HepG2 (cell line): ENCODE measurements around the gene PRR12. TPM values are rescaled to one million over a fixed set of nuclear protein-coding genes. Genes with fewer than 3 reads are reported as not detected.

ENCODE experiments used
- ATAC-seq: fragments of 200-7000 bp; cut with Tn5 transposase; 3 replicates; pipeline ENCODE4 v1.9.1; 2020; ENCODE audit warnings: mild to moderate bottlenecking, moderate library complexity
- BruUV-seq: library from RNA; stranded (reverse); fragments of 400-500 nt; replicated peaks from 2 replicates; lab custom pipeline; 2021; lab: Mats Ljungman, UMichigan
- CTCF ChIA-PET: fragments of 300-600 bp; formaldehyde crosslinking; extraction: SDS; loops from one replicate; lab custom pipeline; 2021; ENCODE audit warnings: low total read pairs, inconsistent platforms, low intra/inter-chr PET ratio; lab: Yijun Ruan, JAX
- POLR2A ChIA-PET: fragments of 350-600 bp; sonication (Branson Sonifier 250); formaldehyde crosslinking; loops from one replicate; lab custom pipeline; 2020; ENCODE audit warnings: antibody characterized with exemption, inconsistent platforms; lab: Yijun Ruan, JAX
- DNase-seq: peaks from one replicate; pipeline ENCODE4 v3.0.0-alpha.2; 2015; ENCODE audit warnings: low spot score
- FAIRE-seq: peaks from 3 replicates; lab custom pipeline; 2011; peaks lifted over from hg19 to GRCh38; lab: Jason Lieb, UNC
- H2AFZ ChIP-seq: one replicate; pipeline ENCODE4 v1.6.1; 2011; ENCODE audit warnings: low read length, inconsistent platforms
- H3K27ac ChIP-seq: fragments of 300-600 bp; 3 replicates; pipeline ENCODE4 v1.8.0; 2011; ENCODE audit warnings: mixed run types, mild to moderate bottlenecking, mixed read lengths, low read length, inconsistent platforms; ENCODE audit not compliant: insufficient read depth; ENCODE audit errors: extremely low read length
- H3K27me3 ChIP-seq, 2 experiments: fragments of 200-600 bp in 1 of 2; 2 replicates in 1 of 2; 3 replicates in 1 of 2; pipeline versions ENCODE4 v1.6.0 to v1.8.0; 2011; ENCODE audit warnings: low read length in 2 of 2, mild to moderate bottlenecking in 2 of 2, moderate library complexity in 2 of 2, inconsistent platforms in 1 of 2; ENCODE audit not compliant: insufficient read depth in 2 of 2, control insufficient read depth in 1 of 2
- H3K36me3 ChIP-seq, 2 experiments: fragments of 200-600 bp in 1 of 2; replicated peaks in 1 of 2; 2 replicates in 1 of 2; 3 replicates in 1 of 2; pipeline versions ENCODE4 v1.5.1 to v1.8.0; 2011; ENCODE audit warnings: low read length in 2 of 2, inconsistent platforms in 1 of 2; ENCODE audit not compliant: insufficient read depth in 2 of 2, control insufficient read depth in 1 of 2
- H3K4me1 ChIP-seq: 2 replicates; pipeline ENCODE4 v1.5.1; 2012; ENCODE audit warnings: low read length, inconsistent platforms; ENCODE audit not compliant: insufficient read depth
- H3K4me2 ChIP-seq: 2 replicates; pipeline ENCODE4 v1.6.0; 2011; ENCODE audit warnings: low read depth, low read length, inconsistent platforms
- H3K4me3 ChIP-seq, 3 experiments: fragments of 200-600 bp in 1 of 3; sonication (generic), shearing (Covaris generic) in 1 of 3; replicated peaks in 1 of 3; 2 replicates each; pipeline ENCODE4 v1.5.1; 2011 to 2016; ENCODE audit warnings: low read length in 3 of 3, inconsistent platforms in 2 of 3, low read depth in 2 of 3, mild to moderate bottlenecking in 2 of 3, control low read depth in 1 of 3, mixed read lengths in 1 of 3; ENCODE audit not compliant: insufficient read depth in 1 of 3
- H3K79me2 ChIP-seq: one replicate; pipeline ENCODE4 v1.6.1; 2011; ENCODE audit warnings: low read length, inconsistent platforms; ENCODE audit not compliant: insufficient read depth
- H3K9ac ChIP-seq: 2 replicates; pipeline ENCODE4 v1.6.0; 2011; ENCODE audit warnings: mild to moderate bottlenecking, low read depth, low read length, inconsistent platforms; ENCODE audit not compliant: insufficient read depth
- H3K9me3 ChIP-seq: 2 replicates; pipeline ENCODE4 v1.5.1; 2012; ENCODE audit warnings: mild to moderate bottlenecking, low read length
- H4K20me1 ChIP-seq: 2 replicates; pipeline ENCODE4 v1.6.0; 2011; ENCODE audit warnings: inconsistent platforms, mild to moderate bottlenecking, low read length, moderate library complexity; ENCODE audit not compliant: insufficient read depth
- BORCS8-MEF2B ChIP-seq: sonication (generic); formaldehyde crosslinking; IDR thresholded peaks from 2 replicates; pipeline ENCODE4 v1.8.0; 2022; ENCODE audit warnings: mild to moderate bottlenecking, missing genetic modification reagents
- GATAD1 ChIP-seq: IDR thresholded peaks from 2 replicates; pipeline ENCODE4 v1.6.1; 2016; ENCODE audit warnings: missing genetic modification reagents, missing compliant biosample characterization
- IKZF5 ChIP-seq: IDR thresholded peaks from 2 replicates; pipeline ENCODE4 v1.6.1; 2018; ENCODE audit warnings: missing genetic modification reagents, mild to moderate bottlenecking, missing compliant biosample characterization
- ISL2 ChIP-seq: sonication (generic); formaldehyde crosslinking; IDR thresholded peaks from 2 replicates; pipeline ENCODE4 v1.5.0; 2020; ENCODE audit warnings: missing genetic modification reagents
- MXD1 ChIP-seq: sonication (generic); formaldehyde crosslinking; IDR thresholded peaks from 2 replicates; pipeline ENCODE4 v1.4.0; 2020; ENCODE audit warnings: mild to moderate bottlenecking, missing genetic modification reagents
- MYC ChIP-seq: sonication (generic); formaldehyde crosslinking; IDR thresholded peaks from 2 replicates; pipeline ENCODE4 v1.9.0; 2021; ENCODE audit warnings: missing genetic modification reagents, borderline replicate concordance
- NCOA2 ChIP-seq: sonication (generic); formaldehyde crosslinking; IDR thresholded peaks from 2 replicates; pipeline ENCODE4 v1.8.0; 2022; ENCODE audit warnings: inconsistent platforms
- PRMT3 ChIP-seq: sonication (generic); formaldehyde crosslinking; IDR thresholded peaks from 2 replicates; pipeline ENCODE4 v1.8.1; 2022; ENCODE audit warnings: low read depth, mild to moderate bottlenecking, moderate library complexity, missing genetic modification reagents, borderline replicate concordance
- SMC3 ChIP-seq: IDR thresholded peaks from 2 replicates; pipeline ENCODE4 v1.6.1; 2011; ENCODE audit warnings: low read length, improper control_type of control experiment
- SRSF4 ChIP-seq: fragments of 200-400 bp; formaldehyde crosslinking; IDR thresholded peaks from one replicate; pipeline ENCODE4 v1.6.1; 2018; ENCODE audit warnings: mild to moderate bottlenecking, low read depth, low read length, moderate library complexity; ENCODE audit not compliant: poor library complexity, severe bottlenecking
- TBP ChIP-seq: sonication (generic); formaldehyde crosslinking; IDR thresholded peaks from 2 replicates; pipeline ENCODE4 v1.5.0; 2020; ENCODE audit warnings: missing genetic modification reagents
- ZBTB42 ChIP-seq: sonication (generic); formaldehyde crosslinking; IDR thresholded peaks from 2 replicates; pipeline ENCODE4 v1.5.0; 2020; ENCODE audit warnings: mild to moderate bottlenecking, missing genetic modification reagents
- ZFP90 ChIP-seq: sonication (generic); formaldehyde crosslinking; IDR thresholded peaks from 2 replicates; pipeline ENCODE4 v1.8.0; 2022; ENCODE audit warnings: missing genetic modification reagents, mild to moderate bottlenecking, inconsistent platforms, borderline replicate concordance
- ZIK1 ChIP-seq: sonication (generic); formaldehyde crosslinking; IDR thresholded peaks from 2 replicates; pipeline ENCODE4 v1.5.0; 2020; ENCODE audit warnings: mild to moderate bottlenecking, low read depth, missing genetic modification reagents, borderline replicate concordance
- ZMAT3 ChIP-seq: sonication (generic); formaldehyde crosslinking; conservative IDR thresholded peaks from 2 replicates; pipeline ENCODE4 v1.7.0; 2021; ENCODE audit warnings: missing genetic modification reagents
- ZNF350 ChIP-seq: sonication (generic); formaldehyde crosslinking; IDR thresholded peaks from 2 replicates; pipeline ENCODE4 v1.4.0; 2020; ENCODE audit warnings: mild to moderate bottlenecking, low read depth, missing genetic modification reagents, borderline replicate concordance
- ZNF543 ChIP-seq: sonication (generic); formaldehyde crosslinking; IDR thresholded peaks from 2 replicates; pipeline ENCODE4 v1.4.0; 2020; ENCODE audit warnings: mild to moderate bottlenecking, missing genetic modification reagents
- ZNF569 ChIP-seq: sonication (generic); formaldehyde crosslinking; IDR thresholded peaks from 2 replicates; pipeline ENCODE4 v1.5.0; 2020; ENCODE audit warnings: mild to moderate bottlenecking, missing genetic modification reagents, moderate library complexity, borderline replicate concordance
- ZNF776 ChIP-seq: sonication (generic); formaldehyde crosslinking; IDR thresholded peaks from 2 replicates; pipeline ENCODE4 v1.4.0; 2020; ENCODE audit warnings: mild to moderate bottlenecking, missing genetic modification reagents
- ZNF784 ChIP-seq: sonication (generic); formaldehyde crosslinking; IDR thresholded peaks from 2 replicates; pipeline ENCODE4 v1.5.1; 2020; ENCODE audit warnings: missing genetic modification reagents, mild to moderate bottlenecking, borderline replicate concordance
- ZSCAN29 ChIP-seq: sonication (generic); formaldehyde crosslinking; conservative IDR thresholded peaks from 2 replicates; pipeline ENCODE4 v1.4.0; 2020; ENCODE audit warnings: mild to moderate bottlenecking, missing genetic modification reagents
- WGBS: methylation state at CpG from one replicate; pipeline ENCODE4 v1.1.6; 2017; ENCODE audit warnings: low lambda C conversion rate; 5-methylcytosine and 5-hydroxymethylcytosine counted together
- in situ Hi-C: cut with HindIII; loops from 2 replicates; pipeline ENCODE4 v1.10.0; 2017; ENCODE audit warnings: low pct_unique_long_range_greater_than_20kb; ENCODE audit not compliant: extremely low pct_ligation_motif_present
- intact Hi-C: fragments of 100-400 bp; cut with micrococcal nuclease; formaldehyde crosslinking; loops from one replicate; pipeline ENCODE4 v1.10.0; 2022; ENCODE audit not compliant: unreplicated experiment
- polyA plus RNA-seq, 8 experiments: library from polyadenylated mRNA; depleted of rRNA in 3 of 8; stranded (reverse) in 7 of 8; unstranded in 1 of 8; fragments of >200 nt; fragmentation: Illumina TruSeq in 4 of 8; extraction: Trizol in 4 of 8; gene quantifications; 2 replicates each; pipeline versions ENCODE4 v1.2.1 to v1.2.3, GENCODE V29; 2011 to 2016; ENCODE audit warnings: low read depth in 4 of 8, missing spikeins in 1 of 8, mixed read lengths in 1 of 8; ENCODE audit not compliant: insufficient read depth in 1 of 8
- total RNA-seq, 5 experiments: library from RNA; depleted of rRNA; stranded (reverse); fragments of >200 nt; fragmentation: Illumina TruSeq; extraction: Trizol; gene quantifications; 2 replicates each; pipeline ENCODE4 v1.2.3, GENCODE V29; 2016; ENCODE audit warnings: low read depth in 1 of 5

Gene PRR12
- total and polyA plus RNA-seq, 2 of the 13 experiments (the other 11 are each of a cell fraction or from before 2014, with no cell fraction given): 0.62 to 1.5 TPM

- in situ Hi-C loops: loop anchor here (10.0 kb wide), 1 partner anchor 84 kb away; the partner anchor contains the start of gene PRMT1
- ATAC-seq: peak; percentile 92
- Histone ChIP-seq H4K20me1 (0 out of 2 replicates have a peak, but pooled peaks cover 5% of the 10 kb centered on the region), H3K36me3 (peaks cover 1 to 14% of the 10 kb centered on the region in 2 experiments; a peak in 4 of 5 replicates), H3K9me3 (no peaks in the 10 kb centered on the region), H3K79me2 (peaks cover 15% of the 10 kb centered on the region), H3K27ac (peak overlapping the region; percentile 92), H3K27me3 (no peaks in the 10 kb centered on the region; a peak in 1 of 5 replicates), H2AFZ (no peak overlapping the region), H3K4me1 (peaks cover 31% of the 10 kb centered on the region), H3K9ac (peak overlapping the region; percentile 94), H3K4me3 (peak overlapping the region; percentile 70 to 97 (median 89)), H3K4me2 (peak overlapping the region; percentile 97)
- intact Hi-C loops: loop anchor here (1.0 kb wide), 1 partner anchor 50 kb away; the partner anchor contains the start of gene RRAS
- DNase-seq: peak; percentile 97
- TSS peak; percentile 95 for BruUV-seq
- FAIRE-seq: peak; percentile 93
- WGBS: 2% methylated on average over 34 of the region's 58 CpGs
- CTCF ChIA-PET: no interaction called here
- POLR2A ChIA-PET: interaction anchor here (0.9 to 4.2 kb wide), 12 partner anchors 10 to 114 kb away, joined by 3 to 58 read pairs (median 4); partner anchors contain the start of genes FCGRT, NOSIP, PRMT1 and PRRG2
- TF ChIP-seq ZBTB42 (CRISPR knock-in tag): 0 out of 2 replicates have a peak, but pooled peaks have one; percentile 51
- TF ChIP-seq PRMT3 (CRISPR knock-in tag): no peak
- no peak for TF ChIP-seq ZIK1
- 0 out of 2 replicates have a peak, but pooled peaks have one; percentile 34 for TF ChIP-seq IKZF5 (CRISPR knock-in tag)
- TF ChIP-seq ZNF543 (CRISPR knock-in tag): no peak
- 0 out of 2 replicates have a peak, but pooled peaks have one; percentile 33 for TF ChIP-seq GATAD1
- peak; percentile 39; the same call in 1 of the 2 replicates for TF ChIP-seq ZFP90 (CRISPR knock-in tag)
- TF ChIP-seq ZNF784: peak; percentile 58; the same call in 1 of the 2 replicates
- peak; percentile 40 for TF ChIP-seq NCOA2 (CRISPR knock-in tag)
- 0 out of 2 replicates have a peak, but pooled peaks have one; percentile 63 for TF ChIP-seq ZMAT3 (CRISPR knock-in tag)
- TF ChIP-seq ZNF350: peak; percentile 65; the same call in 1 of the 2 replicates
- TF ChIP-seq TBP (CRISPR knock-in tag): no peak
- TF ChIP-seq ZSCAN29 (CRISPR knock-in tag): peak; percentile 72; the same call in 1 of the 2 replicates
- TF ChIP-seq ZNF569 (CRISPR knock-in tag): 0 out of 2 replicates have a peak, but pooled peaks have one; percentile 44
- TF ChIP-seq ISL2 (CRISPR knock-in tag): no peak
- TF ChIP-seq SRSF4: peak; percentile 38
- TF ChIP-seq MXD1 (CRISPR knock-in tag): peak; percentile 68; the same call in 1 of the 2 replicates
- TF ChIP-seq MYC (CRISPR knock-in tag): peak; percentile 70; the same call in 1 of the 2 replicates
- TF ChIP-seq ZNF776 (CRISPR knock-in tag): peak; percentile 47; the same call in 1 of the 2 replicates
- no peak for TF ChIP-seq SMC3
- TF ChIP-seq BORCS8-MEF2B (CRISPR knock-in tag): peak; percentile 88
Measured at GRCh38 chr19:49590071-49590970, 661 bp upstream of the PRR12 start.
